Stomach (tissue), 9 donors: ENCODE data around the gene KHK. TPM values are rescaled to one million over a fixed set of nuclear protein-coding genes. Genes with fewer than 3 reads are reported as not detected.

Experiments used
- DNase-seq, 2 donors: peaks; one replicate each; pipeline versions ENCODE4 v3.0.0 to v3.0.0-alpha.2; 2013 to 2019
- H3K27ac ChIP-seq, 5 donors: fragments of 200-600 bp in 4 of 5; sonication (generic) in 4 of 5; one replicate each; pipeline ENCODE4 v1.5.1; 2013 to 2019; ENCODE audit warnings: mild to moderate bottlenecking in 1 of 5, moderate library complexity in 1 of 5
- H3K27me3 ChIP-seq, 3 donors: fragments of 200-600 bp; sonication (generic); one replicate each; pipeline ENCODE4 v1.5.1; 2017 to 2019; ENCODE audit warnings: mixed run types in 1 of 3
- H3K36me3 ChIP-seq, 4 donors: fragments of 200-600 bp; sonication (generic); 1 replicate in 3 of 4; 2 replicates in 1 of 4; pipeline ENCODE4 v1.5.1; 2016 to 2019
- H3K4me1 ChIP-seq, 4 donors: fragments of 200-600 bp; sonication (generic); one replicate each; pipeline ENCODE4 v1.5.1; 2016 to 2019
- H3K4me3 ChIP-seq, 4 donors: fragments of 200-600 bp; sonication (generic) in 3 of 4; one replicate each; pipeline ENCODE4 v1.5.1; 2016 to 2019; ENCODE audit warnings: mild to moderate bottlenecking in 1 of 4
- H3K9me3 ChIP-seq, 4 donors: fragments of 200-600 bp; sonication (generic); one replicate each; pipeline ENCODE4 v1.5.1; 2016 to 2019
- EP300 ChIP-seq: sonication (generic); formaldehyde crosslinking; IDR thresholded peaks from one replicate; pipeline ENCODE4 v1.6.1; 2017; ENCODE audit warnings: antibody characterized with exemption
- POLR2A ChIP-seq, 4 donors: fragments of 450-650 bp; IDR thresholded peaks; one replicate each; pipeline ENCODE4 v1.6.1; 2016; ENCODE audit warnings: antibody characterized with exemption in 4 of 4, control low read depth in 2 of 4, mild to moderate bottlenecking in 1 of 4, moderate library complexity in 1 of 4
- POLR2AphosphoS5 ChIP-seq, 3 donors: sonication (generic); formaldehyde crosslinking; IDR thresholded peaks; one replicate each; pipeline ENCODE4 v1.6.1; 2016; ENCODE audit warnings: antibody characterized with exemption in 3 of 3
- WGBS, 5 donors: extraction: QIAGEN DNeasy Blood & Tissue Kit in 3 of 5; methylation state at CpG; one replicate each; pipeline versions ENCODE4 v1.1.5 to v1.1.7; 2013 to 2018; 5-methylcytosine and 5-hydroxymethylcytosine counted together
- intact Hi-C: fragments of 100-400 bp; cut with DNase I; formaldehyde crosslinking; loops from one replicate; pipeline ENCODE4 v1.15.1; 2023; ENCODE audit warnings: low total_unique reads
- polyA plus RNA-seq, 3 donors: library from polyadenylated mRNA; stranded (reverse); fragments of 200-250 nt; gene quantifications; one replicate each; pipeline ENCODE4 v1.2.3, GENCODE V29; 2013
- total RNA-seq, 5 donors: library from RNA; depleted of rRNA; stranded (reverse); fragments of >200 nt; gene quantifications; one replicate each; pipeline versions ENCODE4 v1.1.0 to v1.2.3, GENCODE V29; 2014 to 2016
- TF ChIP-seq, protein P1 (sequence below), 7 experiments: fragments of 450-650 bp in 4 of 7; fragments of 200-600 bp in 3 of 7; sonication (generic) in 3 of 7; IDR thresholded peaks; one replicate each; pipeline ENCODE4 v1.5.1; 2016 to 2019; ENCODE audit warnings: antibody characterized with exemption in 7 of 7, control low read depth in 2 of 7, mild to moderate bottlenecking in 1 of 7
- donor health status: healthy with polysubstance abuse.
- donor health status: Bipolar disorder and iron deficiency.
- donor health status: healthy.

KHK gene
- total and polyA plus RNA-seq, 8 donors, result 1.3 to 18.2 (median 3.5) TPM; not detected in 1

DNA sequence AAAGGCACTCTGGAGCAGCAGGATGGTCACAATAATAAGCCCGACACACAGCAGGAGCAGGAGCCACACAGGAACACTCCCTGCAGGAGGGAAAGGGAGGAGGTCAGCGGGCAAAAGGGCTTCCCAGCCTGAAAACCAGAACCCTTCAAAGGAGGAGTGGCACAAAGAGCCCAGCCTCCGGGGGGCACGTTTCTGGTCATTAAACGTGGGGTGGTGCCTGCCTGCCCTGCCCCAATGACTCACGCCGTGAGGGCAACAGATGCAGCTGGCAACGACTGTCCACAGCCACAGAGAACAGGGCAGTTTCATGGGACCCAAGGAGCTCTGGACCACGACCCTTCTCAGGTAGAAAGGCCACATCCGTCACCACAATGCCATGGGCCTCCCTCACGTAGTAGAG is 44.9 kb downstream of the KHK start:
- no peak for DNase-seq

DNA sequence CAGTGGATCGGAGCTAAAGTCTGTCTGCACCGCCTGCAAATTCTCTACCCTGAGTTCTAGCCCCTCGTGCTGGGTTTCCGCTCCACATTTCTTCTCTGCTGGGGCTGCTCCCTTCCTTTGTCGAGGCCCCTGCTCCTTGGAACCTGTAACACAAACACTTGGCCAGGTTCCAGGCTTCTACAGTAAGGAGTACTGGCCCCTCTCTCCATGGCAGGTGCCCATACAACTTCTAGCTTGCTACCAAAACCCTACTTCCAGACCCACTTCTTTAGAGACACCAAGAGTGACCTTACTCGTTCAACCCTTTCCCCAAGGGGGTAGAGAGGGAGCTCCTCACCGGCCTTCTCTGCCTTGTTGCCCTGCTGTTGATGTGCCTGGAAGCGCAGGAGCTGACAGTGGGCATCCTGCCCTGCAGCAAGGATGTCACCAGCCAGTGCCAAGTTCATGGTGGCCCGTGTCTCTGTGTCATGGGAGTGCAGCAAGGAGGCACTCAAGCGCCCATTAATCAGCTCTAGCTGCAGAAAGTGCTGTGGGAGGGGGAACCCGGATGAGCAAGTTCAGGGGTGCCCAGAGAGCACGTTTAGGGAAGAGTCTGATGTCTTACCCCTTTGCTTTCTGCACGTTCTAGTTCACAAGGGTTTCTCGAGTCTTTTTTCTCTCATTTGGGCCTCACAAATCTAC is 46.8 kb downstream of the KHK start:
- DNase-seq, result no peak
- no peak for TF ChIP-seq POLR2AphosphoS5 (IDR thresholded peaks at IDR 0.05)
- no peak for TF ChIP-seq EP300
- no peak for TF ChIP-seq POLR2A (IDR thresholded peaks at IDR 0.05)
- TF ChIP-seq, protein P1, sequence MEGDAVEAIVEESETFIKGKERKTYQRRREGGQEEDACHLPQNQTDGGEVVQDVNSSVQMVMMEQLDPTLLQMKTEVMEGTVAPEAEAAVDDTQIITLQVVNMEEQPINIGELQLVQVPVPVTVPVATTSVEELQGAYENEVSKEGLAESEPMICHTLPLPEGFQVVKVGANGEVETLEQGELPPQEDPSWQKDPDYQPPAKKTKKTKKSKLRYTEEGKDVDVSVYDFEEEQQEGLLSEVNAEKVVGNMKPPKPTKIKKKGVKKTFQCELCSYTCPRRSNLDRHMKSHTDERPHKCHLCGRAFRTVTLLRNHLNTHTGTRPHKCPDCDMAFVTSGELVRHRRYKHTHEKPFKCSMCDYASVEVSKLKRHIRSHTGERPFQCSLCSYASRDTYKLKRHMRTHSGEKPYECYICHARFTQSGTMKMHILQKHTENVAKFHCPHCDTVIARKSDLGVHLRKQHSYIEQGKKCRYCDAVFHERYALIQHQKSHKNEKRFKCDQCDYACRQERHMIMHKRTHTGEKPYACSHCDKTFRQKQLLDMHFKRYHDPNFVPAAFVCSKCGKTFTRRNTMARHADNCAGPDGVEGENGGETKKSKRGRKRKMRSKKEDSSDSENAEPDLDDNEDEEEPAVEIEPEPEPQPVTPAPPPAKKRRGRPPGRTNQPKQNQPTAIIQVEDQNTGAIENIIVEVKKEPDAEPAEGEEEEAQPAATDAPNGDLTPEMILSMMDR (IDR thresholded peaks at IDR 0.05), result no peak
- H3K36me3 ChIP-seq, result peaks cover 30 to 43% (median 37%) of the 10 kb centered on the region in 4 donors
- no peaks in the 10 kb centered on the region for H3K9me3 ChIP-seq
- H3K27me3 ChIP-seq, result no peaks in the 10 kb centered on the region
- intact Hi-C loops, result no loop called here
- peak overlapping the region; percentile 64 to 100 (median 88) for H3K4me3 ChIP-seq
- peaks cover 10 to 25% (median 20%) of the 10 kb centered on the region in 4 donors for H3K4me1 ChIP-seq
- peak overlapping the region in 4 of 5 donors; percentile 86 to 95 (median 92) for H3K27ac ChIP-seq
- 27 to 36% (median 34%) methylated on average over 14 of the region's 14 CpGs for WGBS, 5 donors

More for the DNA sequence above, 44.9 kb downstream of the KHK start:
- TF ChIP-seq EP300, result no peak
- TF ChIP-seq, protein P1 (IDR thresholded peaks at IDR 0.05), result no peak
- TF ChIP-seq POLR2A (IDR thresholded peaks at IDR 0.05), result no peak
- Histone ChIP-seq H3K9me3 (no peaks in the 10 kb centered on the region), H3K27ac (no peak overlapping the region), H3K36me3 (peaks cover 30 to 43% (median 37%) of the 10 kb centered on the region in 4 donors), H3K4me3 (no peak overlapping the region), H3K27me3 (no peaks in the 10 kb centered on the region), H3K4me1 (peaks cover 10 to 25% (median 20%) of the 10 kb centered on the region in 4 donors)
- intact Hi-C loops, result no loop called here
- WGBS, 5 donors, result 86 to 88% (median 88%) methylated on average over 8 to 11 of the region's 11 CpGs

DNA sequence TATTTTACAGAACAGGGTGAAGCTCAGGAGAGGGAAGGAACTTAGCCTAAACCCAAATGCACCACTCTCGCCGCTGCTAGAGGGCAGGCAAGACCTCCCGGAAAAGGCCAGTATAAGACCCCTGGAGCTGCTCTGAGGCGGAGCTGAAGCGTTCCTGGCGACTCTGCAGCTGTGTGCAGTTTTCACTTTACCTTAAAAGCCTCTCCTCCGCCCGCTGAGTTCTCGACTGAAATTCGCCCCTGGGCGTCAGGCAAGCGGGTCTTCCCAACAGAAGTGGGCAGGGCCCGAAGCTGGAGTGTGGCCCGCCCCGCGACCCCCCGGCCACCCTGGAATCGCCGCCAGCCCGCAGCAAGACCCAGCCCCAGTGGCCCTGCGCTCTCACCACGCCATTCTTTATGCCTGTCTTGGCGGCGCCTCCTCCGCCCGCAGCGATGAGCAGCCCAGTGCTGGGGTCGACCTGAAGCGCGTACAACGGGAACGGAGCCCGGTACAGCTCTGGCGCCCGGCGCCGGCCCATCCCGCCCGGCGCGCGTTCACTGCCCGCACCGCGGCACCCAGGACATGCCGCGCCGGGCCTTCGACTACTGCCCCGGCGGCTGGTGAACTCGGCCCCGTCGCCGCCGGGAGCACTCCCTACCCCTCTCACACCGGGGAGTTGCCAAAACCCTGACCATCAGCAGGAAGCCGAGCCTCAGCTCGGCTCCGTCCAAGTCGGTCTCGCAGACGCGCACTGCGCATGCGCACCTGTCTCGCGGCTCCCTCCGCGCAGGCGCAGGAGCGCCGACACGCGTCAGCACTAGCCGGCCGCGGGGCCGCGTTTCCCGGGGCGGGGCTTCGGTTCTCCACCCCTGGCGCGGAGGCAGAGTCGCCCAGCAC is 47.6 kb downstream of the KHK start, which contains the start of gene PREB:
Gene PREB, minus strand, starts transcription at position 732 of the 876 bp plus-strand sequence. Its CDS starts 215 bp downstream, at position 517.
- WGBS, 5 donors, result 1% methylated on average over 16 to 86 of the region's 86 CpGs
- intact Hi-C loops, result no loop called here
- Histone ChIP-seq H3K27me3 (no peaks in the 10 kb centered on the region), H3K4me1 (peaks cover 10 to 25% (median 20%) of the 10 kb centered on the region in 4 donors), H3K9me3 (no peaks in the 10 kb centered on the region), H3K36me3 (peaks cover 30 to 38% (median 37%) of the 10 kb centered on the region in 4 donors), H3K27ac (peak within 1 kb of the TSS; percentile 86 to 95 (median 92)), H3K4me3 (peak within 1 kb of the TSS; percentile 64 to 100 (median 88))
- TF ChIP-seq, protein P1 (IDR thresholded peaks at IDR 0.05), result no peak
- TF ChIP-seq EP300, result no peak
- TF ChIP-seq POLR2A (IDR thresholded peaks at IDR 0.05), result peak in 1 of 4 donors; percentile 67
- TF ChIP-seq POLR2AphosphoS5 (IDR thresholded peaks at IDR 0.05), result peak; percentile 91 to 98 (median 95)
- DNase-seq, result peak; percentile 99

DNA sequence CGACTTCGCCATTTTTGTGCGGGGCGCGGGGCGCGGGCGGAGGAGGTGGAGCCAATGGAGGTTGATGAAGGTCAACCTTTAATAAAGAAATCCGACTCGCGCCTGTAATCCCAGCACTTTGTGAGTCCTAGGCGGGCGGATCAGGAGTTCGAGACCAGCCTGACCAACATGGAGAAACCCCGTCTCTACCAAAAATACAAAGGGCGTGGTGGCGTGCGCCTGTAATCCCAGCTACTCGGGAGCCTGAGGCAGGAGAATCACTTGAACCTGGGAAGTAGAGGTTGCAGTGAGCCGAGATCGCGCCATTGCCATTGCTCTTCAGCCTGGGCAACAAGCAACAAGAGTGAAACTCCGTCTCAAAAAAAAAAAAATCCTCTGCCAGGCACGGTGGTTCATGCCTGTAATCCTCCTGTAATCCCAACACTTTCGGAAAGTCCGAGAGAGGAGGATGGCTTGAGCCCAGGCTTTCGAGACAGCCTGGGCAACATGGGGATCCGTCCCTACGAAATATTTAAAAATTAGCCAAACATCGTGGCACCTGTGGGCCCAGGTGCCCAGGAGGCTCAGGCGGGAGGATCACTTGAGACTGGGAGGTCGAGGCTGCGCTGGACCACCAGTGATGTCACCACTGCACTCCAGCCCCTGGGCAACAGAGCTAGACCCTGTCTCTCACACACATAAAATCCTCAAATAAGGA is 48.4 kb downstream of the KHK start:
- 53 to 80% (median 54%) methylated on average over 22 to 33 of the region's 33 CpGs for WGBS, 5 donors
- intact Hi-C loops, result no loop called here
- no peak for DNase-seq
- Histone ChIP-seq H3K4me3 (peak overlapping the region; percentile 64 to 100 (median 88)), H3K27ac (peak overlapping the region; percentile 86 to 95 (median 92)), H3K9me3 (no peaks in the 10 kb centered on the region), H3K27me3 (no peaks in the 10 kb centered on the region), H3K36me3 (peaks cover 24 to 32% (median 29%) of the 10 kb centered on the region in 4 donors), H3K4me1 (peaks cover 10 to 25% (median 20%) of the 10 kb centered on the region in 4 donors)
- no peak for TF ChIP-seq POLR2AphosphoS5 (IDR thresholded peaks at IDR 0.05)
